Measurements from ENCODE around the gene CEACAM7. TPM values are rescaled to one million over a fixed set of nuclear protein-coding genes. Genes with fewer than 3 reads are reported as not detected.

The CEACAM7 gene
- total RNA-seq, 2 donors from 2014 or later = not detected

DNA sequence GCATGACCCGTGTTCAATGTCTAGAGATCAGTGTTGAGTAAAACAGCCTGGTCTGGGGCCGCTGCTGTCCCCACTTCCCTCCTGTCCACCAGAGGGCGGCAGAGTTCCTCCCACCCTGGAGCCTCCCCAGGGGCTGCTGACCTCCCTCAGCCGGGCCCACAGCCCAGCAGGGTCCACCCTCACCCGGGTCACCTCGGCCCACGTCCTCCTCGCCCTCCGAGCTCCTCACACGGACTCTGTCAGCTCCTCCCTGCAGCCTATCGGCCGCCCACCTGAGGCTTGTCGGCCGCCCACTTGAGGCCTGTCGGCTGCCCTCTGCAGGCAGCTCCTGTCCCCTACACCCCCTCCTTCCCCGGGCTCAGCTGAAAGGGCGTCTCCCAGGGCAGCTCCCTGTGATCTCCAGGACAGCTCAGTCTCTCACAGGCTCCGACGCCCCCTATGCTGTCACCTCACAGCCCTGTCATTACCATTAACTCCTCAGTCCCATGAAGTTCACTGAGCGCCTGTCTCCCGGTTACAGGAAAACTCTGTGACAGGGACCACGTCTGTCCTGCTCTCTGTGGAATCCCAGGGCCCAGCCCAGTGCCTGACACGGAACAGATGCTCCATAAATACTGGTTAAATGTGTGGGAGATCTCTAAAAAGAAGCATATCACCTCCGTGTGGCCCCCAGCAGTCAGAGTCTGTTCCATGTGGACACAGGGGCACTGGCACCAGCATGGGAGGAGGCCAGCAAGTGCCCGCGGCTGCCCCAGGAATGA lies 18.9 kb upstream of the CEACAM7 start:
- ATAC-seq (peak; percentile 85 to 87), DNase-seq (ENCODE audit: low spot score) (peak; percentile 71)
- peaks cover 9 to 18% of the 10 kb centered on the region in 2 donors for H3K27me3 Mint-ChIP-seq
- no peaks in the 10 kb centered on the region for H3K9me3 Mint-ChIP-seq
- no peaks in the 10 kb centered on the region for H3K36me3 Mint-ChIP-seq
- H3K27ac Mint-ChIP-seq = peak overlapping the region in 1 of 2 donors; percentile 43
- peaks cover 5% of the 10 kb centered on the region in 2 donors for H3K4me1 Mint-ChIP-seq (ENCODE audit: low read depth in 2 of 2)
- H3K4me3 Mint-ChIP-seq = peak overlapping the region; percentile 74

GRCh38 chr19:41705393-41706174 lies 17.5 kb upstream of the CEACAM7 start:
- no peak overlapping the region for H3K4me3 Mint-ChIP-seq
- peaks cover 5% of the 10 kb centered on the region in 2 donors for H3K4me1 Mint-ChIP-seq (ENCODE audit: low read depth in 2 of 2)
- DNase-seq (ENCODE audit: low spot score) (no peak), ATAC-seq (no peak)
- H3K9me3 Mint-ChIP-seq = no peaks in the 10 kb centered on the region
- peak overlapping the region in 1 of 2 donors; percentile 4 for H3K27ac Mint-ChIP-seq
- H3K36me3 Mint-ChIP-seq = no peaks in the 10 kb centered on the region
- H3K27me3 Mint-ChIP-seq = peaks cover 9 to 11% of the 10 kb centered on the region in 2 donors

- peaks cover 5% of the 10 kb centered on the region in 2 donors for H3K4me1 Mint-ChIP-seq (ENCODE audit: low read depth in 2 of 2)
- no peak overlapping the region for H3K27ac Mint-ChIP-seq
- ATAC-seq (no peak), DNase-seq (ENCODE audit: low spot score) (no peak)
- H3K4me3 Mint-ChIP-seq = no peak overlapping the region
- H3K36me3 Mint-ChIP-seq = no peaks in the 10 kb centered on the region
- no peaks in the 10 kb centered on the region for H3K9me3 Mint-ChIP-seq
- peaks cover 11 to 14% of the 10 kb centered on the region in 2 donors for H3K27me3 Mint-ChIP-seq
These were observed 15.7 kb upstream of the CEACAM7 start for GRCh38 chr19:41703602-41704293.

GRCh38 chr19:41702171-41702651 lies 14.1 kb upstream of the CEACAM7 start:
- H3K27me3 Mint-ChIP-seq = peaks cover 11 to 17% of the 10 kb centered on the region in 2 donors
- DNase-seq (ENCODE audit: low spot score) (no peak), ATAC-seq (no peak)
- H3K9me3 Mint-ChIP-seq = no peaks in the 10 kb centered on the region
- H3K27ac Mint-ChIP-seq = no peak overlapping the region
- H3K4me1 Mint-ChIP-seq (ENCODE audit: low read depth in 2 of 2) = peaks cover 5% of the 10 kb centered on the region in 2 donors
- no peak overlapping the region for H3K4me3 Mint-ChIP-seq
- H3K36me3 Mint-ChIP-seq = no peaks in the 10 kb centered on the region

- DNase-seq (ENCODE audit: low spot score) = no peak
- no peaks in the 10 kb centered on the region for H3K36me3 Mint-ChIP-seq
- H3K4me3 Mint-ChIP-seq = no peak overlapping the region
- ATAC-seq = no peak
- H3K9me3 Mint-ChIP-seq = no peaks in the 10 kb centered on the region
- no peak overlapping the region for H3K27ac Mint-ChIP-seq
- H3K27me3 Mint-ChIP-seq = peaks cover 11 to 17% of the 10 kb centered on the region in 2 donors
- no peaks in the 10 kb centered on the region for H3K4me1 Mint-ChIP-seq (ENCODE audit: low read depth in 2 of 2)
These were observed 13.5 kb upstream of the CEACAM7 start for GRCh38 chr19:41701401-41702075.

GRCh38 chr19:41700381-41701195 lies 12.5 kb upstream of the CEACAM7 start:
- Mint-ChIP-seq H3K4me1 (ENCODE audit: low read depth in 2 of 2) (no peaks in the 10 kb centered on the region), H3K27ac (no peak overlapping the region), H3K9me3 (no peaks in the 10 kb centered on the region), H3K36me3 (no peaks in the 10 kb centered on the region), H3K27me3 (peaks cover 2 to 20% of the 10 kb centered on the region in 2 donors), H3K4me3 (no peak overlapping the region)
- ATAC-seq (no peak), DNase-seq (ENCODE audit: low spot score) (no peak)

DNA sequence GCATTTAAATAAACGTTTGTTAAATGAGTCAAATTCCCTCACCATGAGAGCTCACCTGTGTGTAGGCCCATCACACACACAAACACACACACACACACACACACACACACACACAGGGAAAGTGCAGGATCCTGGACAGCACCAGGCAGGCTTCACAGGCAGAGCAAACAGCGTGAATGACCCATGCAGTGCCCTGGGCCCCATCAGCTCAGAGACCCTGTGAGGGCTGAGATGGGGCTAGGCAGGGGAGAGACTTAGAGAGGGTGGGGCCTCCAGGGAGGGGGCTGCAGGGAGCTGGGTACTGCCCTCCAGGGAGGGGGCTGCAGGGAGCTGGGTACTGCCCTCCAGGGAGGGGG lies 11.9 kb upstream of the CEACAM7 start:
- H3K9me3 Mint-ChIP-seq = no peaks in the 10 kb centered on the region
- no peak overlapping the region for H3K4me3 Mint-ChIP-seq
- no peaks in the 10 kb centered on the region for H3K36me3 Mint-ChIP-seq
- H3K4me1 Mint-ChIP-seq (ENCODE audit: low read depth in 2 of 2) = no peaks in the 10 kb centered on the region
- DNase-seq (ENCODE audit: low spot score) = no peak
- H3K27ac Mint-ChIP-seq = no peak overlapping the region
- peaks cover 0 to 16% of the 10 kb centered on the region in 2 donors for H3K27me3 Mint-ChIP-seq
- ATAC-seq = no peak

DNA sequence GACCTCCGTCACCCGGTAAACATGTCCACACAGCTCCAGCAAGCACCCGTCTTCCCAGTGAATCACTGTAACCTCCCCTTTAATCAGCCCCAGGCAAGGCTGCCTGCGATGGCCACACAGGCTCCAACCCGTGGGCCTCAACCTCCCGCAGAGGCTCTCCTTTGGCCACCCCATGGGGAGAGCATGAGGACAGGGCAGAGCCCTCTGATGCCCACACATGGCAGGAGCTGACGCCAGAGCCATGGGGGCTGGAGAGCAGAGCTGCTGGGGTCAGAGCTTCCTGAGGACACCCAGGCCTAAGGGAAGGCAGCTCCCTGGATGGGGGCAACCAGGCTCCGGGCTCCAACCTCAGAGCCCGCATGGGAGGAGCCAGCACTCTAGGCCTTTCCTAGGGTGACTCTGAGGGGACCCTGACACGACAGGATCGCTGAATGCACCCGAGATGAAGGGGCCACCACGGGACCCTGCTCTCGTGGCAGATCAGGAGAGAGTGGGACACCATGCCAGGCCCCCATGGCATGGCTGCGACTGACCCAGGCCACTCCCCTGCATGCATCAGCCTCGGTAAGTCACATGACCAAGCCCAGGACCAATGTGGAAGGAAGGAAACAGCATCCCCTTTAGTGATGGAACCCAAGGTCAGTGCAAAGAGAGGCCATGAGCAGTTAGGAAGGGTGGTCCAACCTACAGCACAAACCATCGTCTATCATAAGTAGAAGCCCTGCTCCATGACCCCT lies 11.3 kb upstream of the CEACAM7 start:
- Mint-ChIP-seq H3K4me1 (ENCODE audit: low read depth in 2 of 2) (no peaks in the 10 kb centered on the region), H3K9me3 (no peaks in the 10 kb centered on the region), H3K27me3 (peaks cover 0 to 16% of the 10 kb centered on the region in 2 donors), H3K36me3 (no peaks in the 10 kb centered on the region), H3K27ac (no peak overlapping the region), H3K4me3 (no peak overlapping the region)
- DNase-seq (ENCODE audit: low spot score) = no peak
- no peak for ATAC-seq

GRCh38 chr19:41698746-41699230 lies 10.7 kb upstream of the CEACAM7 start:
- no peaks in the 10 kb centered on the region for H3K36me3 Mint-ChIP-seq
- no peak overlapping the region for H3K27ac Mint-ChIP-seq
- DNase-seq (ENCODE audit: low spot score) (no peak), ATAC-seq (no peak)
- no peak overlapping the region for H3K4me3 Mint-ChIP-seq
- no peaks in the 10 kb centered on the region for H3K9me3 Mint-ChIP-seq
- H3K4me1 Mint-ChIP-seq (ENCODE audit: low read depth in 2 of 2) = no peaks in the 10 kb centered on the region
- peaks cover 0 to 16% of the 10 kb centered on the region in 2 donors for H3K27me3 Mint-ChIP-seq

DNA sequence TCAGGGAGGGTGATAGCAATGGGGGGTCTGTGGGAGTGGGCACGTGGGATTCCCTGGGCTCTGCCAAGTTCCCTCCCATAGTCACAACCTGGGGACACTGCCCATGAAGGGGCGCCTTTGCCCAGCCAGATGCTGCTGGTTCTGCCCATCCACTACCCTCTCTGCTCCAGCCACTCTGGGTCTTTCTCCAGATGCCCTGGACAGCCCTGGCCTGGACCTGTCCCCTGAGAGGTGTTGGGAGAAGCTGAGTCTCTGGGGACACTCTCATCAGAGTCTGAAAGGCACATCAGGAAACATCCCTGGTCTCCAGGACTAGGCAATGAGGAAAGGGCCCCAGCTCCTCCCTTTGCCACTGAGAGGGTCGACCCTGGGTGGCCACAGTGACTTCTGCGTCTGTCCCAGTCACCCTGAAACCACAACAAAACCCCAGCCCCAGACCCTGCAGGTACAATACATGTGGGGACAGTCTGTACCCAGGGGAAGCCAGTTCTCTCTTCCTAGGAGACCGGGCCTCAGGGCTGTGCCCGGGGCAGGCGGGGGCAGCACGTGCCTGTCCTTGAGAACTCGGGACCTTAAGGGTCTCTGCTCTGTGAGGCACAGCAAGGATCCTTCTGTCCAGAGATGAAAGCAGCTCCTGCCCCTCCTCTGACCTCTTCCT lies 9.3 kb upstream of the CEACAM7 start:
- no peaks in the 10 kb centered on the region for H3K4me1 Mint-ChIP-seq (ENCODE audit: low read depth in 2 of 2)
- H3K9me3 Mint-ChIP-seq = no peaks in the 10 kb centered on the region
- no peak overlapping the region for H3K27ac Mint-ChIP-seq
- ATAC-seq (no peak), DNase-seq (ENCODE audit: low spot score) (no peak)
- no peak overlapping the region for H3K4me3 Mint-ChIP-seq
- peaks cover 6% of the 10 kb centered on the region for H3K36me3 Mint-ChIP-seq
- peaks cover 11 to 19% of the 10 kb centered on the region in 2 donors for H3K27me3 Mint-ChIP-seq

DNA sequence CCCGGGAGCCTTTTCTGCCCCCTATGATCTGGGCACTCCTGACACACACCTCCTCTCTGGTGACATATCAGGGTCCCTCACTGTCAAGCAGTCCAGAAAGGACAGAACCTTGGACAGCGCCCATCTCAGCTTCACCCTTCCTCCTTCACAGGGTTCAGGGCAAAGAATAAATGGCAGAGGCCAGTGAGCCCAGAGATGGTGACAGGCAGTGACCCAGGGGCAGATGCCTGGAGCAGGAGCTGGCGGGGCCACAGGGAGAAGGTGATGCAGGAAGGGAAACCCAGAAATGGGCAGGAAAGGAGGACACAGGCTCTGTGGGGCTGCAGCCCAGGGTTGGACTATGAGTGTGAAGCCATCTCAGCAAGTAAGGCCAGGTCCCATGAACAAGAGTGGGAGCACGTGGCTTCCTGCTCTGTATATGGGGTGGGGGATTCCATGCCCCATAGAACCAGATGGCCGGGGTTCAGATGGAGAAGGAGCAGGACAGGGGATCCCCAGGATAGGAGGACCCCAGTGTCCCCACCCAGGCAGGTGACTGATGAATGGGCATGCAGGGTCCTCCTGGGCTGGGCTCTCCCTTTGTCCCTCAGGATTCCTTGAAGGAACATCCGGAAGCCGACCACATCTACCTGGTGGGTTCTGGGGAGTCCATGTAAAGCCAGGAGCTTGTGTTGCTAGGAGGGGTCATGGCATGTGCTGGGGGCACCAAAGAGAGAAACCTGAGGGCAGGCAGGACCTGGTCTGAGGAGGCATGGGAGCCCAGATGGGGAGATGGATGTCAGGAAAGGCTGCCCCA lies 8.5 kb upstream of the CEACAM7 start:
- Mint-ChIP-seq H3K4me3 (no peak overlapping the region), H3K27me3 (peaks cover 13 to 20% of the 10 kb centered on the region in 2 donors), H3K36me3 (peaks cover 6% of the 10 kb centered on the region), H3K9me3 (no peaks in the 10 kb centered on the region), H3K4me1 (ENCODE audit: low read depth in 2 of 2) (no peaks in the 10 kb centered on the region), H3K27ac (no peak overlapping the region)
- DNase-seq (ENCODE audit: low spot score) (no peak), ATAC-seq (peak in 1 of 2 donors; percentile 30)

All from natural killer cell treated with Interleukin-12 subunit alpha and Interleukin-12 subunit beta and Interleukin-15 and Interleukin-18, amount 100 ng/mL, for 72 hours (primary cell).